HT-29 (cell line): ENCODE data around the gene HDAC11. TPM values are rescaled to one million over a fixed set of nuclear protein-coding genes. Genes with fewer than 3 reads are reported as not detected.

ENCODE experiments used
- DNase-seq: peaks from one replicate; pipeline ENCODE4 v3.0.0-alpha.2; 2015; ENCODE audit warnings: low spot score
- total RNA-seq: library from RNA; depleted of rRNA; stranded (reverse); fragments of >200 nt; shearing (Covaris generic); gene quantifications from 2 replicates; pipeline ENCODE4 v1.2.3, GENCODE V29; 2014

The HDAC11 gene
- total RNA-seq, 1 experiment from 2014 or later, result 10.5 TPM

DNA sequence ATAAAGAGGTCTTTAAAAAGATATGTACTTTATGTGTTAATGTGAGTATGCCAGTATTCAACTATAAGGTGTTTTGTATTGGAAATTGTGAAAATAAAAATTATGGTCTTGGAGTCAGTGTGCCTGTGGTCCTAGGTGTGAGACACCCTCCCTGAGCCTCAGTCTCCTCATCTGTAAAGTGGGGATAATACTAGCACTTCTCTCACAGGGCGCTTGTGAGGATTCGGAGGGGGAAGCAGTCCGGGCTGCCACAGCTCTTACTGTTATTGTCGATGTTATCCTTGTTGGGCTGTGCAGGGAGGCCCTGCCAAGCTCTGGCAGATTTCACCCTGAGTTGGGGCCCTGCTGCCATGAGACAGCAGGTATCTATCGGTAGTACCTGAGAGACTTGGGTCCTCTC, 42.1 kb downstream of the HDAC11 start:
- no peak for DNase-seq

DNA sequence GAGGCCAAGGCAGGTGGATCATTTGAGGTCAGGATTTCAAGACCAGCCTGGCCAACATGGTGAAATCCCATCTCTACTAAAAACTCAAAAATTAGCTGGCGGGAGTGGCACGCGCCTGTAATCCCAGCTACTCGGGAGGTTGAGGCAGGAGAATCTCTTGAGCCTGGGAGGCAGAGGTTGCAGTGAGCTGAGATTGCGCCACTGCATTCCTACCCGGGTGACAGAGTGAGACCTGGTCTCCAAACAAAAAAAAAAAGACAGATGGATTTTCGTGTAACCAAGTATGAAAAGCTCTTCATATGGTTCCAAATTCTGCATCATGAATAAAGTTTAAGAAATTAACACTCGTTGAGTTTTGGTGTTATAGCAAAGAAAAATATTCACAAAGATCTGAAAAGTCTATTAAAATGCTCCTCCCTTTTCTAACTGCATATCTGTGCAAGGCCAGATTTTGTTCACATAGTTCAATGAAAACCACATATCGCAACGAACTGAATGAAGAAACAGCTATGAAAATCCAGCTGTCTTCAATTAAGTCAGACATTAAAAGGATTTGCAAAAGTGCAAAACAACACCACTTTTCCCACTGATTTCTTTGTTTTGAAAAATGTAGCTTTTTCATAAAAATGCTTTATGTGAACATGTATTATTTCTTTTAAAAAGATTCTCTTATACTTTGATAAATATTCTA, 45.0 kb downstream of the HDAC11 start:
- no peak for DNase-seq

DNA sequence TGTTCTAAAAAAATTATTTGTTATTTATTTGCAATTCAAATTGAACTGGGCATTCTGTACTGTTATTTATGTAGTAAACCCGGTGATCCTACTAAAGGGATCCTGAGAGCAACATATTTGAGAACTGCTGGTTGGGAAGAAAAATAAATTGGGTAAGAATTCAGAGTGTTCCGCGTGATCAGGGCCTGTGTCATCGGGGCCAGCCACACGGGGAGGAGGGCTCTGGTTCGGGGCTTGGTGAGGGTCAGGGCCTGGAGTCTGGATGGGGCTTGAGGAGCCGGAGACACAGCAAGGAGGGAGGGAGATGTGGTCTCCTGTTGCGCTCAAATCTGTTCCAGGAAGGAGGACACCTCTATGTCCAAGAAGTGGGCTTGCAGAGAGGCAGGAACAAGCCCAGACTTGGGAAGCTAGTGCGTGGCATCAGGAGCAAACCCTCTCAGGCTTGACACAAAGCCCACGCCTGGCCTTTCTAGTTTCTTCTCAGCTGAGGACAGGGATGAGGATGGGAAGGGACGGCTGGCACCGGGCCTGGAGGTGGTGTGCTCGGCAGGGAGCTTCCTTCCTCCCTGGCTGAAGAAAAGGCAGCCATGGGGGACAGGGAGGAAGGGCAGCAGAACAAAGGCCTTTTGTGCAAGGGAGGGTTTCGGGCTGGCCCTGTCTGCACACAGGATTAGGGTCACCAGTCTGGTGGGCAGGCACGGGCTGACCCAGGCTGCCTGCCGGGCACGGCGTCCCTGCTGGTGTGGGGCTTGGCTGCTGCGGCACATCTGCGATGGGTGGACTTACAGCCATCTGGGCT, 45.9 kb downstream of the HDAC11 start:
- no peak for DNase-seq

DNA sequence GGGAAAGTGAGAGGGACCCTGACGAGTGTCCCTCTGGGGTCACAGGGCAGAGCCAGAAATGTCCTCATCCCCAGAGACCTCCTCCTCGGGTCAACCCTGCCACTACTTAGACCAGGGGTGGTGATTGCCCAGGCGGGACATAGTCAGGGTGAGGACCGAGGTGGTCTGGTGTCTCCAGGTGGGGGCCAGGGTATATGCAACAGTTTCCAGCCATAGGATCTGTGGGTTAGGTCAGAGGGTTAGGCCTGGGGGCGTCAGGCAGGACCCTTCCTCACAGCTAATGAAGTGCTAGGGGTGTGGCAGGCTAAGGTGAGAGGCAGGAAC, 46.5 kb downstream of the HDAC11 start:
- DNase-seq, result no peak

DNA sequence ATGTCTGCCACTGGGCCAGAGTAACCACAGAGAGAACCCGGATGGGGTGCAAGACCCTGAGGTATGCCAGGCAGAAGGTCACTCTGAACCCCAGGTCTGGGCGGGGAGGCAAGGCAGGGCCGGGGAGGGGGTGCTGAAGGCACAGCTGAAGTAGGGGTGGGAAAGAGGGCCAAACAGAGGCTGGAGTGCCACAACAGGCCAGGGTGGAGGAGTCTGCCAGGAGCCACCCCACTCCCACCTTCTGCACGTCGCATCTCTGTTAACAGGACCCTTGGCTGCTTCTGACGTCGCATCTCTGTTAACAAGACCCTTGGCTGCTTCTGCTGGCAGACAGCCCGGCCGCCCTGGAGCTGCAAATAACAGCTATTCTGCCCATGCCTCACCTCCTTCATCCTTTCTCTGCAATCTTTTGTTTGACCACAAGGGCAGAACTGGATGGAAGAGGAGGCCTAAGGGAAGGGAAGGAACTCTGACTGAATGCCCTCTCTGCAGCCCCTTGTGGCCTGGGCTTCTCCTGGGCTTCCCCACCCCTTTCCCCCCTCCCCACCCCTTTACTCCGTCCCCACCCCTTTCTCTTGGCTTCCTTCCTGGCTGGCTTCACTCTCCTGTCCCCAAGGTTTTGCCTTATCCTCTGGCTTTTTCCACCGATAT, 48.2 kb downstream of the HDAC11 start:
- peak; percentile 36 for DNase-seq

DNA sequence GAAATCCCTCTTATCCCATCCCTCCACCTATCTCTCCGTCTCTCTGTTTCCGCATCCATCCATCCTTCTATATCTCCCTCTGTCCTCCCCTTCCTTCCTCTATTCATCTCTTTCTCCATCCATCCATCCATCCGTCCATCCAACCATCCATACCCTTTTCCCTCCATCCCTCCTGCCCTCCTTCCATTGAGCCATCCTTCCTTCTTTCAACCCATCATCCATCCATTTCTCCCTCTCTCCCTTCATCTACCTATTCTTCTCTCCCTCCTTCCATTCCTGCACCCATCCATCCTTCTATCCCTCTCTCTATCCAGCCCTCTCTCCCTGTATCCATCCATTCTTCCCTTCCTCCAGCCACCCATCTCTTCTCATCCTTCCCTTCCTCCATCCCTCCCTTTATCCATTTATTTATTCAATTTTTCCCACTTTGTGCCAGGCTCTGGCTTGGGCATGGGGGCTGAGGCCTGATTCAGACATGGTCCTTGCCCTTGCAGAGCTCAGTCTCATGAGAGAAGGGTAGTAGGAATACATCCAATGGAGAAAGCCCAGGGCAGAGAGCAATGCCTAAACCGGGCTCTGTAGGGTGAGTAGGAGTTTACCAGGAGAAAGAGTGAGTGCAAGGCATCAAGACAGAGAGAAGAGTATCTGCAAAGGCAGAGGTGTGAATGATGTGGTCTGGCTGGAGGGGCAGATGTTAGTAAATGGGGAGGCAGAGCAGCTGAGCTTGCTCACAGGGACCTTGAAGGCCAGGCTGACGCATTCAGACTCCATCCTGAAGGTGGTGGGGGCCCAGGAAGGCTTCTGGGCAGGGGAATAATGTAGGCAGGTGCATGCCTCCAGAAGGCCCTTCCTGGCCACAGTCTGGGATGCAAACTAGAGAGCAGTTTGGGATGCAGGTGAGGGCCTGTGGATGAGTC, 49.3 kb downstream of the HDAC11 start:
- no peak for DNase-seq

DNA sequence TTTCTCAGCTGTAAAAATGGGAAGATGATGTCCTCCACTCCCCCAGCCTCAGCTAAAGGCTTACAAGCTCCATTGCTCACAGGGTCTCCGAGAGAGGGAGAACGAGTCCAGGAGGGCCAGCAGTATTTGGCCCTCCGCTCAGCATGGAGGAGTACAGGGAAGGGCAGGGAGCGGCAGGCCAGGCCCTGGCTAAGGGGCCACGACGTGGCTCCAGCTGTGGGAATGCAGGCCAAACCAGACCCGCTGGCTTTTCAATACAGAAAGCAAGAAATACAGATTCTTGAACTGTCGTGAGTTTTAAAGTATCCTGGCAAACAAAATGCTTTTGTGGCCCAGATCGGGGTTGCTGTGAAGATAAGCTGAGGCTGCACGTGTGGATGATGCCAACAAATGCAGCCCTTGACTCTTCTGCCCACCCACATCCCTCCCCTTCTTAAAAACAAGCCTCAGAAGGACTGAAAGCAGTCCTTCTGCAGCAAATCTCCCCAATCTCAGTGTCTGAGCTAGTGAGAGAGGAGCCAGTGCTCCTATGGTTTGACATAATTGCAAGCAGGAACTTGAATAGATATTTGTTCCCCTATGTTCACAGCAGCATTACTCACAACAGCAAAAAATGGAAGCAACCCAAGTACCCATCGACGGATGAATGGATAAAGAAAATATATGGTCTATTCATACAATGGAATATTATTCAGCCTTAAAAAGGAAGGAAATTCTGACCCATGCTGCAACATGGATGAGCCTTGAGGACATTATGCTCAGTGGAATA, 50.3 kb downstream of the HDAC11 start:
- DNase-seq, result no peak

DNA sequence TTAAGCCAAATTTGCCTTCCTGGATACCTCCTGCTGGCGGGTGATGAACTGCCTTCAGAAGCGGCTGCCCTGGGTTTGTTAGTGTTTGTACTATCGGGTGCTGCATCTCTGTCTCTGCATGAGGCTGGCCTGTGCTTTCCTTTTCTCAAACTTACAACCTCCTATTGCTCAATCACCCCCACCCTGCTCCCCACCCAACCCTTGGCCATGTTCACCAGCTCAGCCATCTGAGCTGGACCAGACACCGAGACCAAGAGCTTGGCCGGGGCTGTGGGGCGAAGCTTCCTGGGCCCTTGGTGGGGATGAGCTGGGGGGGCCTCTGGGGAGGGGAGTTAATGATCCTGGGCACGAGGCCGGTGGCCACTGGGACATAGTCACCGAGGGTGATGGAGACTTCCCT, 52.0 kb downstream of the HDAC11 start:
- DNase-seq, result no peak

DNA sequence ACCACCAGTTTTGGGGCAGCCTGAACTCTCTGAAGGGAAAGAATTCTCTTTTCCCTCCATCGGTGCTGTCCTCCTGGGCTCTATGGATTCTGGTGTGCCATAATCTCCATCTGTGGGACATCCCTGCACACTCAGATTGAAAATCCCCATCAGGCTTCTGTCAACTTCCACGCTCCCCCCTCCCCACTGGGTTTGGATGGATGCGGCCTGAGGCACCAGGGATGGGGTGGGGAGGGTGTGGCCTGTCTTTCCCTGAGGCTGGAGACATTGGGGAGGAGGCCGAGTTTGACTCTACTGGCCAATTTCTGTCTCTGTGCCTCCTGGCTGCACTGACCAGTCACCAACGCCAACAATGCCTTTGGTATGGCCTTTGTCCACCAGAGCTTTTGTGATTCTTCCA, 52.5 kb downstream of the HDAC11 start:
- no peak for DNase-seq

DNA sequence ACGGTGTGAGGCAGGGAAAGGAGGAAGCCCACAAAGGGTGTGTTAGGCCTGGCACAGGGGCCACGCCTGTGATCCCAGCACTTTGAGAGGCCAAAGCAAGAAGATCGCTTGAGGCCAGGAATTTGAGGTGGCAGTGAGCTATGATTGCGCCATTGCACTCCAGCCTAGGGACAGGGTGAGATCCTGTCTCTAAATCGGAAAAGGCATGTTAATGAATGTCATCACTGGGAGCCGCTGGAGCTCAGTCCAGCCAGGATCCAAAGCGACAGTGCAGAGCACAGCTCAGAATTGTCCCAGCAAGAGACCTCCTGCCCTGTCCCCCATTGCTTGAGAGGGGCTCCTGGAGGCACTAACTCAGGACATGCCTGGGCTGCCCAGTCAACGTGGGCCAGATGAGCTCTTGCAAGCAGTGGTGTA, 53.8 kb downstream of the HDAC11 start:
- no peak for DNase-seq

DNA sequence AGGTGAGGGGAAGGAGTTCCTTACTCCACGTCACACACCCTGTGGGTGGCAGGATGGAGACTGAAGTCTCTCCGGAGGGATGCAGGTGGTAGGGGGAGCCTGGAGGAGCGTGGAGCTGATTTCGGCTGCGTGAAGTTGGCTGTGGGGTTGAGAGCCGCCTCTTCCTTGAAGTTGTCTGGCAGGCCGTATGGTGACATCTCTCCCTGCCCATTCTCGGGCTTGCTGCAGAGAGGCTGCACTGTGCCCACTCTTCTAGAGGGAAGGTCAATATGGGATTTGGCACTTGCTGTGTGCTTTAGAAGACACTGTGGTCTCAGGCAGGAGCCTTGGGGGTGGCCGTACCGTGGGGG, 55.4 kb downstream of the HDAC11 start:
- no peak for DNase-seq

DNA sequence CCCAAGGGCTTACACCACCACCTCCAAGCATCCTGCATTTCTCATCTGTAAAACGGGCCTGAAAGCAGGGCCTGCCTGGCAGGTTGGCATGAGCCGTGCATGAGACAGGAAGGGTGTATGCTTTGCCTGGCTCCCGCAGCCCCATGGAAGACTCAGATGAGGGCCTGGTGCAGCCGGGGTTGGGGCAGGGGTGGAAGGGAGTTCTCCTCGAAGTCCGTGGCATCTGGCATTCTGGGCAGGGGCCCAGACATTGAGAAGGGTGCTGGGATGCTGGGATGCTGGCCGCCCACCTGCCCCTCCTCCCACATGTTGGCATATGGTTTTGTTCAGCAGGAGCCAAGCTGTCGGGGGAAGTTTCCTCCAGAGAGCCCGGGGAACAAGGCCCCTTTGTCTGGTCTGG, 55.8 kb downstream of the HDAC11 start:
- no peak for DNase-seq

DNA sequence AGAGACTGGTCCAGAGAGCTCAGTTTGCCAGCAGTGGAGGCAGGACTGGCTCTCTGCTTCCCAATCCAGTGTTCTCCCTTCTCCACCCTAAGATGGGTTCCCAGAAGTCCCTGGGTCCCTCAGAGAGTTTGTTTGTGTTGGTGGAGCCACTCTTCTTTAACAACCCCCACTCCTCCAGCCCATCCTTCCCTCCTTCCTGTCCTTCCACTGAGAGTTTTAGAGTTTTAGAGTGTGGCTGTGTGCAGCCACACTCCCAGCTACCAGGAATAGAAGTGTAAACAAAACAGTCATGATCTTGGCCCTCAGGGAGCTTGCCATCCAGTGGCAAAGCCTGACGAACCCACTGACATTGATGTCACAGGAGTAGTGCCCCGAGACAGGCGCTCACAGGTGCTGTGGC, 56.3 kb downstream of the HDAC11 start:
- DNase-seq, result no peak

DNA sequence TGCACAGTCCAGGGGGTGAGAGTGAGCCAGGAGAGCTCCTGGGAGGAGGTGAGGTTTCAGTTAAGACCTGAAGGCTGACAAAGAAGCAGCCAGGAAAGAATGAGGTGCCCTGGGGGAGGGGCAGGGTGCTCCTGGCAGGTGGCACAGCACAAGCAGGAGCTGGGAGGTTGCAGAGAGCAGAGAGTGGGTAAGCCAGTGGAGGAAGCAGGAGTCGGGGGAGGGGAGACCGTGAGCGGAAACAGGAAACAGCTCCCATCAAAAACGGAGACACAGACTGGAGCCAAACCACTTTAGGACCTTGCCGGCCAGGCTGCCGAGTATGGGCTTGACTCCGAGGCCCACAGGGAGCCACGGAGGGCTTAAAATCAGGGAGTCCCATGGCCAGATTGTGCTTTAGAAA, 56.7 kb downstream of the HDAC11 start:
- no peak for DNase-seq

DNA sequence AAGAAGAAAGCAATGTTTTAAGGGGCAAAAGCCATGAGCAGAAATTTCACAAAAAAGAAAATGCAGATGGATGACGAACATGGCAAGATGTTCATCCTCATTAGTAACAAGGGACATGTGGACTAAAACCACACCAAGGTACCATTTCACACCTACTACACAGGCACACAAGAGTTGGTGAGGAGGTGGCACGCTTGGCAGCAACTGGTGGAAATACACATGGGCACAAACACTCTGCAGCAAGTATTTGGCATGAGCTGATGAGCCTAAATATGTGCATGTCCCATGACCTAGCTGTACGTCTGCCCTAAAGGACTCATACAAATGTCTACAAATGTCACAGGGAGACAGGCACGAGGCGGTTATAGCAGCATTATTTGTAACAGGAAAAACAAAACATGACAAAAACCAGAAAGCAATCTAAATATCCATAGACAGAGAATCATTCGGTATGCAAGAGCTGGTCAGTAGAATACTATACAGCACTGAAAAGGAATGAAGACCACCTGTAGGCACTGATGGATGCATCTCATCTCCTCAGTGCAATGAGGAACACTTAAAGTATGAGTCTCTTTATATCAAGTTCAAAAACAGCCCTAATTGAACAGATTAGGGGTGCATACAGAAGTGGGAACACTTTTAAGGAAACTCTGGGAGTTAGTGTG, 57.3 kb downstream of the HDAC11 start:
- no peak for DNase-seq

DNA sequence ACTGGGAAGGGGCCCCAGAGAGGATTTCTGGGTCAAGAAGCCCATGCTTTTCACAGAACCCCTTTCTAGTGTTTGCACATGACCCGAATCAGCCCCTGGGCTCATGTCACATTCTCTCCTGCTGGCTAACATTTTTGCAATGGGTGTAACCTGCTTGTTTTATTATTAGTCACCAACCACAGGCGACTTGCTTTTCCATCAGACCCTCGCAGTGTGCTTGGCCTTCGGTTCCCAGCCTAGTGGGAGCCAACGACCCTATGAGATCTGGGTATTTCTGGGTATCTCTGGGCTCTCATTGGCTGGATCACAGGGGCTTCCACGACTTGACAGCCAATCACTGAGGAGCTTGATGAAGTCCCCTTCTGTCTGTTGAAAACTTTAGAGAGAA, 57.8 kb downstream of the HDAC11 start:
- DNase-seq, result peak; percentile 8

DNA sequence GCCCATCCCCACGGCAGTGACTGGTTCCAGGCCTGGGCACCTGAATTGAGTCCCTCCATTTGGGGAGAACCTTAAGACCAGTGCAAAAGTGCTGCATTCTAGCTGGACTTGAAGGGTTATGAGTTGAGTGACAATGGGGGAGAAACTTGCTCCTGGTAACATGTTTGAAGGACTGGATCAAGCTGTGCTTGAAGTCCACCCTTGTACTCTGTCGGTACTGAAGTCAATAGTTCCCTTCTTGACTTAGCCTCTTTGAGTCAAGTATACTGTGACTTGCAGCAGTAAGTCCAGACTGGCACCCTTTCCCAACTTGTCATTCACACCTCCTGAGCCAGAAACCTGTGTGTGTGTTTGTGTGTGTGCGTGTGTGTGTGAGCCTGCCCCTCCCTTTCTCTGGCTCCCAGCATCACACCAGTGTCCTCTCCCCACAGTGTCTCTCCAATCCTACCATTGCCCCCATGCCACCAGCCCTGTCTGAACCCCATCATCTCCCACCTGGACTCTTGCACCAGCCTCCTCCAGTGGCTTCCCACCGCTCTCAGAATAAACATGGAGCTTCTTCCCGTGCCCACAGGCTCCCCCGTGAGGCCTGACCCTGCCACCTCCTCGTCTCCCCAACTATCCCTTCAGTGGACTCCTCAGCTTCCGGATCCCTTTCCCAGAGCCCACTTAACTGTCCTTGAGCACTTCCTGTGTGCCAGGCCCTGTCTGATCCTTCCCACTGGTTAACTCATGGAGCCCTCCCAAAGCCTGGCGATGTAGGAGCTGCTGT, 58.6 kb downstream of the HDAC11 start:
- DNase-seq, result no peak

DNA sequence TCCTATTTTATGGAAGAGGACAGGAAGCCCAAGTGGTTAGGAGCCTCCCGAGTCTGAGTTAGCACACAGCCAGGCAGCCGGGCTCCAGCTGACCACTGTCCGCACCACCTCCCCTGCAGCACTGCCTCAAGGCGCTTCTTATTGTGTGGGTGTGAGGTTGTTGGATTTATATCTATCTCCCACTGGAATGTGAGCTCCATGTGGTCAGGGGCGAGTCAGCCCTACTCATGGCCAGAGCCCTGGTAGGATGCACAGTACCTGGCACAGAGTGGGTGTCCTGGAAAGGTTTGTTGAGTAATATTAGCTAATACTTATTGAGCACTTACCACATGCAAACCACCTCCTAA, 59.2 kb downstream of the HDAC11 start:
- DNase-seq, result no peak

DNA sequence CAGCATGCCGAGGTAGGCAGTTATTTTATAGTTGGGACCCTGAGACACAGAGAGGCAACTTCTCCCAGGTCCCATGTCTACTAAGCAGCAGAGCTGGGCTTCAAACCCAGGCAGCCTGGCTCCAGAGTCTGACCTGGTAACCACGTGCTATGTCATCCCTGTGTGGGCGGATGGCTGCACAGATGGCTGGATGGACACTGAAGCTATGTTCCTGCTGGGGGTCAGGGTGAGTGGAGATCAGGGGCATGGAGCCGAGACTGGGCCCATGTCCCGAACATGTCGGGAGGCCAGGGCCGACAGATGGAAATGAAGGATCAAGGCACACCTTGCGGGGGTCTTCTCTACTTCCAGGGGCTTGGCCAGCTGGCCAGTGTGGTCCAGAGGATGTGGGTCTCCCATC, 59.6 kb downstream of the HDAC11 start:
- no peak for DNase-seq
